Measurements from ENCODE around the gene ADAMTS16.

GRCh38 chr5:5359618-5360017, 219.5 kb downstream of the ADAMTS16 start:
- TF ChIP-seq CTCF (IDR thresholded peaks at IDR 0.05) (no peak), POLR2A (IDR thresholded peaks at IDR 0.05) (no peak)
